ENCODE data around the gene LGALS4.
A peak's percentile ranks its signal among the peaks of the same experiment; 100 is the strongest.
"Not testable (repeated sequence)": the region's sequence is repeated elsewhere in the genome, so short reads cannot be mapped to it uniquely, and the experiment has no call there.

The LGALS4 gene, protein sequence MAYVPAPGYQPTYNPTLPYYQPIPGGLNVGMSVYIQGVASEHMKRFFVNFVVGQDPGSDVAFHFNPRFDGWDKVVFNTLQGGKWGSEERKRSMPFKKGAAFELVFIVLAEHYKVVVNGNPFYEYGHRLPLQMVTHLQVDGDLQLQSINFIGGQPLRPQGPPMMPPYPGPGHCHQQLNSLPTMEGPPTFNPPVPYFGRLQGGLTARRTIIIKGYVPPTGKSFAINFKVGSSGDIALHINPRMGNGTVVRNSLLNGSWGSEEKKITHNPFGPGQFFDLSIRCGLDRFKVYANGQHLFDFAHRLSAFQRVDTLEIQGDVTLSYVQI

DNA sequence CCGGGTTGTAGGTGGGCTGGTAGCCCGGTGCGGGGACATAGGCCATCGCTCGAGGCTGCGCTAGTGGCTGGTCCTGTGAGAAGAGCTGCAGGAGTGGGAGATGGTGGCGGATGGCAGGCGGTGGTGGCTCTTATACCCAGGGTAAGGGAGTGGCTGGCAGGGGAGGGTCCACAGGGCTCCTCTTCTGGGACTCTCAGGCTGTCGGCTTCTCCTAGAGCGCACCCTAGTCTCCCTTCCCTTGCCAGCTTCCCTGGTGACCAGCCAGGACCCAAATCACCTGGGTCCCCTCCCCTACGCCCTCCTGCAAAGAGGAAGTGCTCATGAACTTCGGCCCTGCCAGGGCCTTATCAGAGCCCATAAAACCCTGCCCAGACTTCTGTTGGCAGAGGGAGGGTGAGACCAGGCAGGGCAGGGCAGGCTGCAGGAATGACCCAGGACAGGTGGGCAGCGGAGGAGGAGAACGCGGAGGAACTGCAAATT is at the start of gene LGALS4:
Gene LGALS4 (minus strand): TSS at position 105 of the 480 bp plus-strand sequence. CDS start 59 bp downstream, at position 46.
- no peak for DNase-seq (ENCODE audit: low read depth)

DNA sequence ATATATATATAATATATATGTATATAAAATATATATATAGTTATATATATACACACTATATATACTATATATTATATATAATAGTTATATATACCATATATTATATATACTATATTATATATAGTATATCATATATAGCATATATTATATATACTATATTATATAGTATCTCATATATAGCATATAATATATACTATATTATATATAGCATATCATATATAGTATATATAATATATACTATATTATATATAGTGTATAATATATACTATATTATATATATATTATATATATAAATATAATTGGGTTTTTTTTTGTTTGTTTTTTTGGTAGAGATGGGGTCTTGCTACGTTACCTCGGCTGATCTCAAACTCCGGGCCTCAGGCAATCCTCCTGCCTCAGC is 48.6 kb upstream of the LGALS4 start:
- no peak for DNase-seq (ENCODE audit: low read depth)

- not testable (repeated sequence) for DNase-seq (ENCODE audit: low read depth)
These were observed 47.0 kb upstream of the LGALS4 start for GRCh38 chr19:38859631-38860204.

DNA sequence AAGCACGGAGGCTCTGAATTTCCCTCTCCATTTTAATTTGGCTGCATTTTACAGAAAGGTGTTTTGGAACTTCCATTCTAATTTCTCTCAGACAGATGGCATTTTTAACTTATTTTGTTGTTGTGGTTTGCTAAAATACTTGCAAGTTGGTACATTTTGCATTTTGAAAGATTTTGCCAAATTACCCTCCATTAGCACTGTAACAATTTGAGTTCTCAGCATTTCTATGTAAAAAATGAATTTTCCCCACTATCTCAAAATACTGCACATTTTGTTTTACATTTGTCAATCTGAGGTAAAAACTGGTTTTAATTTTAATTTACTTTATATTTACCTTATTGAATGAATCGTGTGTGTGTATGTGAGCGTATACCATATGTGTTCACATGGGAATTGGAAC is 44.1 kb upstream of the LGALS4 start:
- no peak for DNase-seq (ENCODE audit: low read depth)

DNA sequence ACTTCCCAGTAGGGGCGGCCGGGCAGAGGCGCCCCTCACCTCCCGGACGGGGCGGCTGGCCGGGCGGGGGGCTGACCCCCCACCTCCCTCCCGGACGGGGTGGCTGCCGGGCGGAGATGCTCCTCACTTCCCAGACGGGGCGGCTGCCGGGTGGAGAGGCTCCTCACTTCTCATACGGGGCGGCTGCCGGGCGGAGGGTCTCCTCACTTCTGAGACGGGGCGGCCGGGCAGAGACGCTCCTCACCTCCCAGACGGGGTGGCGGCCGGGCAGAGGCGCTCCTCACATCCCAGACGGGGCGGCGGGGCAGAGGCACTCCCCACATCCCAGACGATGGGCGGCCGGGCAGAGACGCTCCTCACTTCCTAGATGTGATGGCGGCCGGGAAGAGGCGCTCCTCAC is 43.0 kb upstream of the LGALS4 start:
- DNase-seq (ENCODE audit: low read depth), result not testable (repeated sequence)

DNA sequence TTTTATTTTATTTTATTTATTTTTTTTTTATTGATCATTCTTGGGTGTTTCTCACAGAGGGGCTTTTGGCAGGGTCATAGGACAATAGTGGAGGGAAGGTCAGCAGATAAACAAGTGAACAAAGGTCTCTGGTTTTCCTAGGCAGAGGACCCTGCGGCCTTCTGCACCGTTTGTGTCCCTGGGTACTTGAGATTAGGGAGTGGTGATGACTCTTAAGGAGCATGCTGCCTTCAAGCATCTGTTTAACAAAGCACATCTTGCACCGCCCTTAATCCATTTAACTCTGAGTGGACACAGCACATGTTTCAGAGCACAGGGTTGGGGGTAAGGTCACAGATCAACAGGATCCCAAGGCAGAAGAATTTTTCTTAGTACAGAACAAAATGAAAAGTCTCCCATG is 42.2 kb upstream of the LGALS4 start:
- DNase-seq (ENCODE audit: low read depth), result not testable (repeated sequence)

DNA sequence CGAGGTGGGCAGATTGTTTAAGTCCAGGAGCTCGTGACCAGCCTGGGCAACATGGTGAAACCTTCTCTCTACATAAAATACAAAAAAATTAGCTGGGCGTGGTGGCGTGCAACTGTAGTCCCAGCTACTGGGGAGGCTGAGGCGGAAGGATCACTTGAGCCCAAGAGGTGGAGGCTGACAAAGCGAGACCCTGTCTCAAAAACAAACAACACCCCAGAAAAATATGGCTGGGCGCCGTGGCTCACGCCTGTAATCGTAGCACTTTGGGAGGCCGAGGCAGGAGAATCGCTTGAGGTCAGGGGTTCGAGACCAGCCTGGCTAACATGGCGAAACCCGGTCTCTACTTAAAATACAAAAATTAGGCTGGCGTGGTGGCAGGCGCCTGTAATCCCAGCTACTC is 40.5 kb upstream of the LGALS4 start:
- DNase-seq (ENCODE audit: low read depth), result no peak

- peak; percentile 85 for DNase-seq (ENCODE audit: low read depth)
These were observed 39.7 kb upstream of the LGALS4 start for GRCh38 chr19:38852231-38853044.

- DNase-seq (ENCODE audit: low read depth), result peak; percentile 94
These were observed 39.0 kb upstream of the LGALS4 start for GRCh38 chr19:38851622-38852230.

- peak; percentile 33 for DNase-seq (ENCODE audit: low read depth)
These were observed 38.4 kb upstream of the LGALS4 start for GRCh38 chr19:38850976-38851621.

DNA sequence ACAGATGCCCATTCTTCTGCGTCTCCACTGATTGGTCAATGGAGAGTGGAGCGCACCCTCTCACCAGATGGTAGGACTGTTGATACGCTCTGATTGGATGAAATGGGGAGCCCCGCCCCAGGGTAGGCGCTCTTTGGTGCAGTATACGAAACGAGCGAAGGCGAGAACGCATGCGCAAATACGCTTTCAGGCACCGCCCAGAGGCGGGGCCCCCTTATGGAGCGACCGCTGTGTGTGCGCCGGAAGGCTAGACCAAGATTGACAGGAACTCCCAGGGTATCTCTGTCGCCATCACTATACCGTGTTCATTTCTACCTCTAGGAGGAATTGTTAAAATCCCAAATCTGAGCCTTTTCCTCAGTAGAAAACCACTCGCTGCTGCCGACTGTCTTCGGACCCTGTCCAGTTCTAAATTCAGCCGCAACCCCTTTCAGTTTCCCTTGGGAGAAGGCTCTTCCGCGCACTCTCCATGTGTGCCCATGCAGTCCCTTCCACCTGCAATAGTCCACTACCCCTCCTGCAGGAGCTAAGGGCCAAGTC is 37.8 kb upstream of the LGALS4 start:
- DNase-seq (ENCODE audit: low read depth), result peak; percentile 100

DNA sequence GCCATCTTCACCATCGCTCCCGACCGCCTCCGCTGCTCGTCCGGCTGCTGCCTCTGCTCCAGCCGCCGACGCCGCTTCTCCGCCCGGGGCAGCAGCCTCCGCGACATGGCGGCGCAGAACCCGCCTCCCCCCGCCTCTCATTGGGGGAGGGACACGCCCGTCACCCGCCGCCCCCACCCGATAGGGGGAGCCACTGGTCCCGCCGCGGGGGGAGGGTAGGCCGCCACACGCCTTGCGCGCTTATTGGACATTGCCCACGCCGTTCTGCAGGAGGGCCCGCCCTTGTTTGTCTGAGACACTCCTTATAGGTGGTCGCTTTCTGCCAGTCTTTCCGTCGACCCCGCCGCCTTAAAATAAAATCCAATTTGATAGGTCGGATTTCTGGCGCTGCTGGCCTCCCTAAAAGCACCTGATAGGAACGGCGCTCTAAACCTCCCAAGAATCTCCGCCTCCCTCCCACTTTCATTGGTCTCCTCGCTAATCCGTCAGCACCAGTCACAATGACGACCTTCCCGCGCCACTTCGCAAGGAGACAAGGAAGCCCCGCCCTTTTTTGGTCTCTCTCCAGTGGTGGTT is 37.2 kb upstream of the LGALS4 start, which contains the start of gene HNRNPL:
Gene HNRNPL (minus strand): TSS at position 127 of the 576 bp plus-strand sequence. CDS start 20 bp downstream, at position 107.
- no peak for DNase-seq (ENCODE audit: low read depth)

- peak; percentile 95 for DNase-seq (ENCODE audit: low read depth)
These were observed 36.6 kb upstream of the LGALS4 start for GRCh38 chr19:38849147-38849859.

GRCh38 chr19:38848299-38849146 is 35.8 kb upstream of the LGALS4 start:
- no peak for DNase-seq (ENCODE audit: low read depth)

DNA sequence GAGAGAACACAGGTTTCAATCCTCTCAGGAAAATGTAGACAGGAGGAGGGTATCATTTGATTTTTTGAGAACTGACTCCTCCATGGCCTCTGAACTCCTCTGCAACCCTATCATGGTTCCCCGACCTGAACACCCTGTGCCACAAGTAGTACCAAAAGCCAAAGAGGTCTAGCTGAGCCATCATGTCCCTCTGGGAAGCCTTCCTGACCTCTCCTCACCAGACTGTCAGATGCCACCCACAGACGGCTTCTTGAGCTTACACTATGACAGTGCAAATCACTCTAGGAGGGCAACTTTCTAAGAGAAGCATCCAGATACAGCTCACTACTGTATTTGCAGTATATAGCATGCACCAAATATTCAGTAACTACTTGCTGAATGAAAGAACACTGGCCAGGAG is 33.4 kb upstream of the LGALS4 start:
- DNase-seq (ENCODE audit: low read depth), result no peak

DNA sequence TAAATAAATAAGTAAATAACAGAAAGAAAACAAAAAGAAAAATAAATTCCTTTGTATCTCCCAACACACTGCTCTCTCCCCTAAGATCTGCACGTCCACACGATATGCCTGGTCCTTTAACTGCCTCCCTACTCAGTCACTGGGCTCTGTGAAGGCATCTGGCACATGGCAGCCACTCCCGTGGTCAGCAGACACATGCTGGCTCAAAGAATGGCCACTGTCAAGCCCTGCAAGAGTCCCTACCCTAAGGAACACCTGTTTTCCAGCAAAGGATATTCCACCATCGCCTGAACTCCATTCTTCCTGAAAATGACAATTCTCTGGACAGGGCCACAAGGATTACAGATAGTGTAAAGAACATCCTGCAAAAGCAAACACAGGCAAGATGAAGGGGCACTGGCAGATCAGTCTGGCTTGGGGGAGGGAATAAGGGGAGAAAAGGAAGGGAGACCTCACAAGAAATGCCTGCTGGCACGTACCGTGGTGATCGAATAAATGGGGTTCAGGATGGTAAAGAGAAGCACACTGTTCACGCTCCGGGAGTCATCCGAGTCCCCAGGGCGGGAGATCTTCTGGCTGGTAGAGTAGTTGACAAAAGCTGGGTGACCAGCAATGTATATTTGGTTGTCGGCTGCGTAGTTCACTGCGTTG is 32.8 kb upstream of the LGALS4 start:
- no peak for DNase-seq (ENCODE audit: low read depth)

- DNase-seq (ENCODE audit: low read depth), result no peak
These were observed 31.4 kb upstream of the LGALS4 start for GRCh38 chr19:38844093-38844686.

DNA sequence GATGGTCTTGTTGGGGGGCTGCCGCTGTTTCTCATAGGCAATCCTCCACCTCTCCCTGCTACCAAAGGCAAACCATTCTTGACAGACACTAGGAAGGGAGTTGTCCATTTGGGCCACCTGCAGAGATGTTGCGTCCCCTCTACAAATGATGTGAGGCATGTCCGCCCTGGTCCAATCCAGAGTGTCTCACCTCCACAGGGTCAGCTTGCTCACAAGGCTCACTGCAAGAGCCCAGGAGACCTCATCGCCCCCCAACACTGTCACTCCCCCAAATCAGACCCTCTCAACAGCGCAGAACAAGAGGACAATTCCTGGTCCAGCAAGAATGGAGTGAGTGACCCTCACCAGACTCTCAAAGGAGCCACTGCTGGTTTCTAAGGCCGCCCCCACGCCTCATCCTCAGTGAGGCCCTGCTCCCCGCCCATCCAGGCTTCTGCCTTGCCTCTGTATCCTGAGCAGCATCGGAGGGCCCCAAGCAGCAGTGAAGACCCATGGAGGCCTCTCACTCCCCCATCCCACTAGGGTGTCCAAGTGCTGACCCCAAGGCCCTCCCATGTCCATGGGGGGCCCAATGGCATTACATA is 30.5 kb upstream of the LGALS4 start:
- DNase-seq (ENCODE audit: low read depth), result no peak

Data from ELR (cell line).